A549 treated with dexamethasone at 1 μM for 4 hours (cell line): ENCODE results near the gene SAT1. TPM values are rescaled to one million over a fixed set of nuclear protein-coding genes. Genes with fewer than 3 reads are reported as not detected.

ENCODE experiments used
- total RNA-seq: library from RNA; stranded (reverse); fragments of 200-300 nt; extraction: Qiagen RNA extraction; gene quantifications from 5 replicates; pipeline ENCODE4 v1.2.3, GENCODE V29; 2022

SAT1 gene
- 363 to 451 TPM (median 424 TPM) in 5 replicates for total RNA-seq

DNA sequence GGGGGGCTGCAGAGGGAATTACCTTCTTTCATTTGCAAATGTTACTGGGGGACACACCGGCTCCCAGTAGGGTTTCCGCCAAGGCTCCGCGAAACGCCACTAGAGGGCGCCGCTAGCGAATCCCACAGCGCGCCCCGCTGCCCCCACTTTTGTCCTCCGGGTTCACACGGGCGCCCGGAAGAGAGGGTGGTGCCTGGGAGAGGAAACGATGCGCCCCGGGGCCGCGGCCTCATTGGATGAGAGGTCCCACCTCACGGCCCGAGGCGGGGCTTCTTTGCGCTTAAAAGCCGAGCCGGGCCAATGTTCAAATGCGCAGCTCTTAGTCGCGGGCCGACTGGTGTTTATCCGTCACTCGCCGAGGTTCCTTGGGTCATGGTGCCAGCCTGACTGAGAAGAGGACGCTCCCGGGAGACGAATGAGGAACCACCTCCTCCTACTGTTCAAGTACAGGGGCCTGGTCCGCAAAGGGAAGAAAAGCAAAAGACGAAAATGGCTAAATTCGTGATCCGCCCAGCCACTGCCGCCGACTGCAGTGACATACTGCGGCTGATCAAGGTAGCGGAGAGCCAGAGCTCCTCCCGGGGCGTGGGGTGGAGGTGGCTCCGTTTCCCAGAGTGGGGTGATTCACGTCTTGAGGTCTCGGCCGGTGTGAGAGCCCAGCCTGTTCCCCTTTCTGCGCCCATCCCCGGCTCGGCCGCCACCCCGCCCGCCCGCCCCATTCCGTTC, at the start of gene SAT1:
TSS of gene SAT1 (plus strand) at position 311 of the 726 bp plus-strand sequence. CDS start at position 490, 179 bp downstream.

DNA sequence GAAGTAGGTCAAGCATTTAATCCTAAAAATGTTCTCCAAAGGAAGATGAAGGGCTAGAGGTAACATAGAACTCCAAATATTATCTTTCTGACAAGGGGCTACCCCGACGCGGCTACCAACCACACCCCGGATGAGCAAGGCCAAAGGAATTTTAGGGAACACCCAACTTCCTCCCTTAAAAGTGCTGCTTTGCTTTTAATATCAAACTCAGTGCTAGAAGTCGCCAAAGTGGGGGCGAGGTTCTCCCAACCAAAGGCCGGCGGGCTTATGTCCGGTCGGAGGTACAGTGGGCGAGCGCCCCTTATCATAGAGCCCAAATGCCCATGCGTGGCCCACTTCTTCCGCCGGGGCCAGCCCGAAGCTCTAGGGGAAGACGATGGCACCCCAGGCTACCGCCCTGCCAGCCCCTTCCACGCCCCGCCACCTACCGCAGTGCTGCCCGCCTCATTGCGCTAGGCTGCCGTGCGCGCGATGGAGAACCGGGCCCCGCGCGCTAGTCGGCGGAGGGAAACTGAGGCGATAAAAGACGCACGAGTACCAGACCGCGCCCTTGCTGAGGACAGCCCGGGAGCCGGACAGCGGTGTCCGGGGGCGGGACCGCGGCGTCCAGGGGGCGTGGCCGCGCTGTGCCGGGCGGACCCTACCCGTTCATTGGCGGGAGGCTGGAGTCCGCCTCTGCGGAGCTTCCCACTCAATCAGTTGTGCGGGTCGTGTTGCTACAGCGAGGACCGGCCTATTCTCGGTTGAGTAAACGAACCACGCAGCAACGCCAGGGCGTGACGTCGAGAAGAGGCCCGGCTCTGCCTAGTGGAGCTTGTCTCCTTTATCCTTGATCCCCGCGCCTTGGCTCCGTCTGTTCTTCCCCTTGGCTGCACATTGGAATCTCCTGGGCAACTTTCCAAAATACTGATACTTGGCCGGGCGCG, 40.0 kb upstream of the SAT1 start, which contains the start of gene ACOT9:
TSS of gene ACOT9 (minus strand) at position 580 of the 926 bp plus-strand sequence. CDS start at position 448, 132 bp downstream.

Other genes starting within 250 kb of the SAT1 start
- gene PRDX4, start 115.7 kb upstream of the SAT1 start, total RNA-seq, result 242 to 265 TPM (median 256 TPM) in 5 replicates
- gene ACOT9, start 39.9 kb upstream of the SAT1 start, total RNA-seq, result 86.4 to 100 TPM (median 93.1 TPM) in 5 replicates
- 28.3 to 30.9 TPM (median 29.3 TPM) in 5 replicates for gene APOO, start 124.8 kb downstream of the SAT1 start, total RNA-seq
- gene CXorf58, start 124.8 kb downstream of the SAT1 start, total RNA-seq, result 0.06 to 0.14 TPM (median 0.10 TPM) in 5 replicates
- gene KLHL15, start 244.0 kb downstream of the SAT1 start, total RNA-seq, result 3.1 to 4.5 TPM (median 3.6 TPM) in 5 replicates